ENCODE results near the gene CERS1.
"Not testable (repeated sequence)": the region's sequence is repeated elsewhere in the genome, so short reads cannot be mapped to it uniquely, and the experiment has no call there.

The CERS1 gene

DNA sequence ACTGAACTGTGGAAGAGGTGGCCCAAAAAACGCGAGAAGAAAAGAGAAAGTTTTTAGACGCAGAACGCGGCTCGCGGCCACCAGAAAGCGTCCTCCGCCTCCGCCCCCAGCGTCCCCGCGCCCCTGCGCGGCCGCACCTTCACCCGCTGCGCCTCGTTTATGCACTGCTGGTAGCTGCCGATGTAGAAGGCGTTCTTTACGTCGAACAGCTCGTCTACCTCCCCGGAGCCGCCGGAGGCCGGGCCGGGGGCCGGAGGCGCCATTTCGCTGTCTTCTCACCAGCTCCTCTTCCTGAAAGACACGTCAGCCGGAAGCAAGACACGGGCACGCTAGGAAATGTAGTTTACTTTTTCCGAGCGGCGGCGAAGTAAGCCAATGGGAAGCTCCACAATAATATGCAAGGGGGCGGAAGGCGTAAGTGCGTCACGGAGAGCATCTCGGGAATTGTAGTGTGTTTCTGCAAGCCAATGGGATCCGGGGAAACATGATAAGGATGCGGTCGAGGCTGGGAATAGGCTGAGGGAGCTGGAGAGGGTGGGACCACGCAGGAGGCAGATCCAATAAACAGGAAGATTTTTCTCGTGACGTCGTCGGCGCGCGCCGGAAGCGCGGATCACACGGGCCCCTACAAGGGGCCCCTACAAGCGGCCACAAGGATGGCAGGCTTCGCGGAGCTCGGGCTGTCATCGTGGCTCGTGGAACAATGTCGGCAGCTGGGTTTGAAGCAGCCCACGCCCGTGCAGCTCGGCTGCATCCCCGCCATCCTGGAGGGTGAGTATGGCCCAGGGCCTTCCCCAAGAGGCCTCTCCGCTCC is 23.3 kb upstream of the CERS1 start, which contains the start of the genes COPE and DDX49:
Gene COPE, minus strand, starts transcription at position 302 of the 814 bp plus-strand sequence. Its CDS starts 39 bp downstream, at position 263.
Gene DDX49, plus strand, starts transcription at position 630 of the 814 bp plus-strand sequence. Its CDS starts 27 bp downstream, at position 657.
- peak; percentile 100 for DNase-seq (ENCODE audit: low read depth, low spot score)

DNA sequence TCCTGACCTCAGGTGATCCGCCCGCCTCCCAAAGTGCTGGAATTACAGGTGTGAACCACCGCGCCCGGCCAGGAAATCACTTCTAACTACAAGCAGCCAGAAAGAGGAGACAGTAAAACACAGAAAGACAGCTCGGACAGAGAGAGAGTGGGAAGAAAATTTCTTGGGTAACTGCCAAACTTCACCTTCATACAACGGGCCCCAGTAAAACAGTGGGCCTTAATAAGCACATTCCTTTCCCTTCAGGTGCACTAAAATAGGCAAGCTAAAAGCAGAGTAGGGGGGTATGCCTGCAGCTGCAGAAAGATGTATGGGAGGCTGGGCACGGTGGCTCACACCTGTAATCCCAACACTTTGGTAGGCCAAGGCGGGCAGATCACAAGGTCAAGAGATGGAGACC is 21.6 kb upstream of the CERS1 start:
- DNase-seq (ENCODE audit: low read depth, low spot score): not testable (repeated sequence)

- DNase-seq (ENCODE audit: low read depth, low spot score): peak; percentile 45
These were observed 19.7 kb upstream of the CERS1 start for GRCh38 chr19:18915639-18916038.

GRCh38 chr19:18913466-18913865 is 17.5 kb upstream of the CERS1 start:
- DNase-seq (ENCODE audit: low read depth, low spot score): no peak

- DNase-seq (ENCODE audit: low read depth, low spot score): no peak
These were observed 17.0 kb upstream of the CERS1 start for GRCh38 chr19:18912933-18913332.

GRCh38 chr19:18910801-18911436 is 15.0 kb upstream of the CERS1 start:
- DNase-seq (ENCODE audit: low read depth, low spot score): no peak

GRCh38 chr19:18910010-18910409 is 14.1 kb upstream of the CERS1 start:
- DNase-seq (ENCODE audit: low read depth, low spot score): no peak

DNA sequence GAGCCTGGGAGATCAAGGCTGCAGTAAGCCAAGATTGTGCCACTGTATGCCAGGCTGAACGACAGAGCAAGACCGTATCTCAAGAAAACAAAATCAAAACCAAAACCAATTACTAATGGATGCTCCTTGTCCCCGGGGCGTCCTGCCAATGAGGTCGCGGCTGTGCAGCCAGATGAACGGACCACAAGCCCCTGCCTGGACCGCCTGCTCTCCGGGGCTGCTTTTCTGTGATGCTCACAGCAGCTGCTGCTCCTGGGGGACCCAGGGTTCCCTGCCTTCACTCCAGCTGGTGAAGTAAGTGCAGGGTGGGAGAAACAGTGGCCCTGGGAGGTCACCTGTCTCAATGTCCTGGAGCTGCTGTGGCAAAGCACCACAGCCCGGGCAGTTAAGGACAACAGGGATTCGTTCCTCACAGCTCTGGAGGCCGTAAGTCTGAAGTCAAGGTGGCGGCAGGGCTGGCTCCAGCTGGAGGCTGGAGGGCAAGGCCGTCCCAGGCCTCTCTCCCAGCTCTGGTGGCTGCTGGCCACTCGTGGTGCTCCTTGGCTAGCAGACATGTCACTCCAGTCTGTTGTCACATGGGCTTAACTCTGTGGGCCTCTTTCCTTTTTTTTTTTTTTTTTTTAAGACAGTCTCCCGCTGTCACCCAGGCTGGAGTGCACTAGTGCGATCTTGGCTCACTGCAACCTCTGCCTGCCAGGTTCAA is 13.1 kb upstream of the CERS1 start:
- DNase-seq (ENCODE audit: low read depth, low spot score): no peak

- DNase-seq (ENCODE audit: low read depth, low spot score): no peak
These were observed 10.9 kb upstream of the CERS1 start for GRCh38 chr19:18906605-18907519.

- DNase-seq (ENCODE audit: low read depth, low spot score): no peak
These were observed 9.7 kb upstream of the CERS1 start for GRCh38 chr19:18905513-18906236.

DNA sequence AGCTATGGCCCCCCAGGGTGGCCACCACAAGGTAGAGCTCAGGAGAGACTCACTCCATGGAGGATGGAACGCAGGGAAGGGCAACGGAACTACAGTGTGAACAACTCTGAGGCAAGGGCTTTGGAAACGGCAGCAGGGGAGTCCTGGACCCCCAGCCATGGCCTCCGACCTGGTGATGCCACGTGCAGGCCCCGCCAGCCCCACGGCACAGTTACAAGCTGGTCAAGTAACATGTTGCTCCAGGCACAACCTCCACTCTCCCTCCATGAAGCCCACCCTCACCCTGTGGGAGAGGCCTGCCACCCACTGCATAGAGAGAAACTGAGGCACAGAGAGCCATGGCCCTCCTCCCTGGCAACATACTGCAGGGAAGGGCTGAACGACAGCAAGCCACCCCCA is 9.1 kb upstream of the CERS1 start:
- no peak for DNase-seq (ENCODE audit: low read depth, low spot score)

GRCh38 chr19:18904334-18905057 is 8.5 kb upstream of the CERS1 start:
- peak; percentile 21 for DNase-seq (ENCODE audit: low read depth, low spot score)

GRCh38 chr19:18903156-18904037 is 7.4 kb upstream of the CERS1 start:
- no peak for DNase-seq (ENCODE audit: low read depth, low spot score)

DNA sequence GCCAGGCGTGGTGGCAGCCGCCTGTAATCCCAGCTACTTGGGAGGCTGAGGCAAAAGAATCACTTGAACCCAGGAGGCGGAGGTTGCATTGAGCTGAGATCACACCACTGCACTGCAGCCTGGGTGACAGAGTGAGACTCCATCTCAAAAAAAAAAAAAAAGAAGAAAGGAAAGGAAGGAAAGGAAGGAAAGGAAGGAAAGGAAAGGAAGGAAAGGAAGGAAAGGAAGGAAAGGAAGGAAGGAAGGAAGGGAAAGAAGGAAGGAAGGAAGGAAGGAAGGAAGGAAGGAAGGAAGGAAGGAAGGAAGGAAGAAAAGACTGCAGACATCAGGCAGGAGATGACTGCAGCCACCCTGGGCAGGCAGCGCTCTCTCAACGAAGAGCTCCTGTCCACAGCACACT is 6.6 kb upstream of the CERS1 start:
- DNase-seq (ENCODE audit: low read depth, low spot score): not testable (repeated sequence)

- no peak for DNase-seq (ENCODE audit: low read depth, low spot score)
These were observed 5.5 kb upstream of the CERS1 start for GRCh38 chr19:18901491-18901890.

DNA sequence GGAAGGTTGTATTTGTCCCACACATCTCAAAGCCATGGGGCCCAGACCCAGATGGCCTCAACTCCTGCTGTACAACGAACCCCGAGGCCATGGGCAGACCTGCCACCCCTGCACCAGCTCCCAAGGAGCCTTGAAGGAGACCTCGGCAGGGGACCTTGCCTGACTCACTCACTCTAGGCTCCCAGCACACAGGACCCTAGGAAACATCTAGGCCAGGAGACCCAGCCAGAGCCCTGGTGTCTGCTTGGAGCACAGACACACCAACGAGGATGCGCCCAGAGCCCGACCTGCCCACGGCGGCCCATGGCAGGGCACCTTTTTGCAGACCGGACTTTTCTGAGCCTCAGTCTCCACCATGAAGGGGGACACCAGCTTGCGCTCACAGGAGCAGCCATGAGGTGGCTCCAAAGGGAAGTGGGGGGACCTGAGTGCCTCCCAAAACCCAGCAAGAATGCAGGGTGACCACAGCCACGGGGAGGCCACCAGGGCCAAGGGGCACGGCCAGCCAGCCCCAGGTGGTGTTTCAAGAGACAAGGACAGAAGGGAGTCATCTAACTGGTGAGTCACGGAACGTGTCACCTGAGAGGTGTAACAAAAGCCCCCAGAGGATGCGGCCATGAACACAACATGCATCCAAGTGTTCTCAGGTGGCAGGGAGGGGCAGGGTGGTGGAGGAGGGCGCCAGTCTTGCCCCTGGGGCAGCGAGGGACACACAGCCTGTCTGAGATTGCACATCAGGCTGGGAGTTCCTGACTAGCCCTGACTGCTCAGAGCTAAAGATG is 4.9 kb upstream of the CERS1 start:
- no peak for DNase-seq (ENCODE audit: low read depth, low spot score)

DNA sequence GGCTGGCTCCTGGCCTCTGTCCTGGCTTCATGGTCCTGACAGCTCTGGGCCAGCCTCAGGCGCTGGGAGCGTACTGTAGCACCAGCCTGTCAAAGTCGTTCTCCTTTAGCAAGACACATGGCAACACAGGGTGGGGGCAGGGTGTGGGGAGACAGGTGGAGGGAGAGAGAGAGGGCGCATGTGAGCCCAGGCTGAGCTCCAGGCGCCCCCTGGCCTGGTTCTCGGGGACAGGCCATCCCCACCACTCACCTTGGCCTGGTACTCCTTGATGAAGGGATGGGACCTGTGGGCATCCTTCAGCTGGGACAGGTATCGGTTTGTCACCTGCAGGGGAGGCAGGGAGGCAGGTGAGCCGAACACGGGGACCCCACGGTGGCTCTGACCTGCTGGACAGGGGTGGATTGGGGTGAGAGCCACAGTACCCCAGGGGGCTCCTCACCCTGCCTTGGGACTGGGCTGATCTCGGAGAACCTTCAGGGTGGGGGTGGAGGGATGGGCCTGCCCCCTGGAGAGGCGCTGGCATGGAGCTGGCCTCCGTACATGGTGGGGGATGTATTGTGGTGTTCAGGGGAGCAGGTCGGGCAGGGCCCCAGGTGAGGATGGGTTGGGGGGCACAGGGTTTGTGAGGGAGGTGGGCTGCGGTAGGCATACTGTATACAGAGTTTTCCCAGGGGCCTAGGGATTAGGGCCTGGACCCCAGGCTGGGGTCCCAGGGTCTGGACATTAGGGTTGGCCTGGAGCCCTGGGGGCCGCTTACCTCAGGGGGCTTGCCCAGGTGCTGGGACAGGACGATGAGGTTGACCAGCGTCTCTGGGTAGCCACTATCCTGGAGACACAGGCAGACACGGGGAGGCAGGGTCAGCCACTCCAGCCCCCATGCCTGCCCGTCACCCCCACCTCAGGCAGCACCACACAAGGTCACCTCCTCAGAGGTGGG is 3.9 kb upstream of the CERS1 start:
- no peak for DNase-seq (ENCODE audit: low read depth, low spot score)

All from ELF-1 (cell line).